Gastrocnemius medialis (tissue), 4 donors: Measurements from ENCODE around the gene HTR5A. TPM values are rescaled to one million over a fixed set of nuclear protein-coding genes. Genes with fewer than 3 reads are reported as not detected.

Source experiments
- ATAC-seq, 2 donors: fragments of 150-250 bp; one replicate each; pipeline ENCODE4 v1.9.1; 2016
- DNase-seq, 2 donors: peaks; one replicate each; pipeline ENCODE4 v3.0.0-alpha.2; 2019
- H3K27ac ChIP-seq, 4 donors: fragments of 200-600 bp; sonication (generic); 1 replicate in 1 of 4; 2 replicates in 3 of 4; pipeline ENCODE4 v1.5.1; 2016 to 2018; ENCODE audit warnings: mild to moderate bottlenecking in 2 of 4, moderate library complexity in 1 of 4
- H3K27me3 ChIP-seq, 3 donors: fragments of 200-600 bp; sonication (generic) in 2 of 3; 1 replicate in 1 of 3; 2 replicates in 2 of 3; pipeline versions ENCODE4 v1.5.1 to v1.6.0; 2016 to 2019; ENCODE audit warnings: mild to moderate bottlenecking in 1 of 3, moderate library complexity in 1 of 3
- H3K36me3 ChIP-seq, 2 donors: fragments of 200-600 bp; sonication (generic) in 1 of 2; one replicate each; pipeline ENCODE4 v1.5.1; 2017 to 2018
- H3K4me1 ChIP-seq, 2 donors: fragments of 200-600 bp; sonication (generic) in 1 of 2; one replicate each; pipeline ENCODE4 v1.5.1; 2016 to 2017; ENCODE audit warnings: mild to moderate bottlenecking in 2 of 2
- H3K4me3 ChIP-seq, 4 donors: fragments of 200-600 bp; sonication (generic) in 3 of 4; 1 replicate in 1 of 4; 2 replicates in 3 of 4; pipeline ENCODE4 v1.5.1; 2016 to 2019; ENCODE audit warnings: mild to moderate bottlenecking in 2 of 4
- H3K9me3 ChIP-seq, 3 donors: fragments of 200-600 bp; sonication (generic) in 2 of 3; 1 replicate in 1 of 3; 2 replicates in 2 of 3; pipeline ENCODE4 v1.5.1; 2016 to 2019
- CTCF ChIP-seq, 5 experiments: fragments of 450-650 bp in 3 of 5; fragments of 200-600 bp in 2 of 5; sonication (generic) in 2 of 5; IDR thresholded peaks in 4 of 5; conservative IDR thresholded peaks in 1 of 5; 1 replicate in 4 of 5; 2 replicates in 1 of 5; pipeline ENCODE4 v1.5.1; 2016 to 2019; ENCODE audit warnings: antibody characterized with exemption in 5 of 5, mild to moderate bottlenecking in 3 of 5, moderate library complexity in 3 of 5
- POLR2A ChIP-seq, 2 donors: fragments of 450-650 bp; IDR thresholded peaks; one replicate each; pipeline ENCODE4 v1.6.1; 2017; ENCODE audit warnings: antibody characterized with exemption in 2 of 2, mild to moderate bottlenecking in 2 of 2, moderate library complexity in 2 of 2
- in situ Hi-C, 4 donors: fragments of 200-750 bp; cut with MboI; loops; one replicate each; pipeline versions ENCODE4 v1.15.0 to v1.8.0; 2017; ENCODE audit warnings: low sequenced_read_pairs in 4 of 4
- intact Hi-C: fragments of 100-400 bp; cut with DNase I; formaldehyde crosslinking; loops from one replicate; pipeline ENCODE4 v1.15.1; 2023; ENCODE audit warnings: low total_unique reads
- total RNA-seq, 4 donors: library from RNA; depleted of rRNA; stranded (reverse); fragments of >200 nt; gene quantifications; one replicate each; pipeline versions ENCODE4 v1.1.0 to v1.2.3, GENCODE V29; 2016

HTR5A gene
- total RNA-seq, 4 donors from 2014 or later = not detected

GRCh38 chr7:155051355-155051754, 18.8 kb upstream of the HTR5A start:
- DNase-seq (no peak), ATAC-seq (no peak)
- H3K4me1 ChIP-seq = no peaks in the 10 kb centered on the region
- intact Hi-C loops (no loop called here), in situ Hi-C loops (no loop called here)
- no peak for TF ChIP-seq CTCF (IDR thresholded peaks at IDR 0.05 in 4 of 5, conservative IDR thresholded peaks at IDR 0.05 in 1 of 5)
- no peak for TF ChIP-seq POLR2A (IDR thresholded peaks at IDR 0.05)
- no peaks in the 10 kb centered on the region for H3K27me3 ChIP-seq
- H3K9me3 ChIP-seq = no peaks in the 10 kb centered on the region
- no peaks in the 10 kb centered on the region for H3K36me3 ChIP-seq
- no peak overlapping the region for H3K27ac ChIP-seq
- no peak overlapping the region for H3K4me3 ChIP-seq

GRCh38 chr7:155053002-155053401, 17.1 kb upstream of the HTR5A start:
- DNase-seq = no peak
- in situ Hi-C loops (no loop called here), intact Hi-C loops (no loop called here)

GRCh38 chr7:155054761-155055160, 15.4 kb upstream of the HTR5A start:
- H3K4me1 ChIP-seq = no peaks in the 10 kb centered on the region
- H3K36me3 ChIP-seq = no peaks in the 10 kb centered on the region
- H3K9me3 ChIP-seq = no peaks in the 10 kb centered on the region
- intact Hi-C loops = no loop called here
- TF ChIP-seq POLR2A (IDR thresholded peaks at IDR 0.05) (no peak), CTCF (IDR thresholded peaks at IDR 0.05 in 4 of 5, conservative IDR thresholded peaks at IDR 0.05 in 1 of 5) (no peak)
- H3K27me3 ChIP-seq = no peaks in the 10 kb centered on the region
- ATAC-seq = no peak
- no peak overlapping the region for H3K27ac ChIP-seq
- DNase-seq = no peak
- H3K4me3 ChIP-seq = no peak overlapping the region
- in situ Hi-C loops = no loop called here

More at GRCh38 chr7:155053002-155053401, 17.1 kb upstream of the HTR5A start:
- H3K9me3 ChIP-seq = no peaks in the 10 kb centered on the region
- H3K4me1 ChIP-seq = no peaks in the 10 kb centered on the region
- ATAC-seq = no peak
- H3K27ac ChIP-seq = no peak overlapping the region
- no peaks in the 10 kb centered on the region for H3K27me3 ChIP-seq
- TF ChIP-seq CTCF (IDR thresholded peaks at IDR 0.05 in 4 of 5, conservative IDR thresholded peaks at IDR 0.05 in 1 of 5) (no peak), POLR2A (IDR thresholded peaks at IDR 0.05) (no peak)
- H3K36me3 ChIP-seq = no peaks in the 10 kb centered on the region
- no peak overlapping the region for H3K4me3 ChIP-seq

- no peaks in the 10 kb centered on the region for H3K9me3 ChIP-seq
- H3K4me3 ChIP-seq = no peak overlapping the region
- ATAC-seq (no peak), DNase-seq (no peak)
- no peak overlapping the region for H3K27ac ChIP-seq
- no peaks in the 10 kb centered on the region for H3K27me3 ChIP-seq
- intact Hi-C loops = no loop called here
- H3K36me3 ChIP-seq = no peaks in the 10 kb centered on the region
- TF ChIP-seq POLR2A (IDR thresholded peaks at IDR 0.05) (no peak), CTCF (IDR thresholded peaks at IDR 0.05 in 4 of 5, conservative IDR thresholded peaks at IDR 0.05 in 1 of 5) (no peak)
- no peaks in the 10 kb centered on the region for H3K4me1 ChIP-seq
- in situ Hi-C loops = no loop called here
These were observed 13.0 kb upstream of the HTR5A start for GRCh38 chr7:155057076-155057475.

- Histone ChIP-seq H3K27me3 (no peaks in the 10 kb centered on the region), H3K4me1 (no peaks in the 10 kb centered on the region)
- intact Hi-C loops = no loop called here
These were observed 11.2 kb upstream of the HTR5A start for GRCh38 chr7:155058896-155059295.

More at GRCh38 chr7:155058896-155059295, 11.2 kb upstream of the HTR5A start:
- DNase-seq (no peak), ATAC-seq (no peak)
- Histone ChIP-seq H3K27ac (no peak overlapping the region), H3K9me3 (no peaks in the 10 kb centered on the region), H3K36me3 (no peaks in the 10 kb centered on the region), H3K4me3 (no peak overlapping the region)
- TF ChIP-seq POLR2A (IDR thresholded peaks at IDR 0.05) (no peak), CTCF (IDR thresholded peaks at IDR 0.05 in 4 of 5, conservative IDR thresholded peaks at IDR 0.05 in 1 of 5) (no peak)
- in situ Hi-C loops = no loop called here
